Uterus (tissue), 2 donors: ENCODE results near the gene LUC7L2.

Source experiments
- POLR2A ChIP-seq, 2 donors: fragments of 450-650 bp; IDR thresholded peaks; one replicate each; pipeline ENCODE4 v1.6.1; 2016; ENCODE audit warnings: antibody characterized with exemption in 2 of 2, mild to moderate bottlenecking in 1 of 2, moderate library complexity in 1 of 2
- TF ChIP-seq, protein P1 (sequence below), 4 experiments: fragments of 200-600 bp in 2 of 4; fragments of 450-650 bp in 2 of 4; sonication (generic) in 2 of 4; IDR thresholded peaks; one replicate each; pipeline ENCODE4 v1.5.1; 2016 to 2019; ENCODE audit warnings: antibody characterized with exemption in 4 of 4, mild to moderate bottlenecking in 2 of 4, moderate library complexity in 1 of 4

DNA sequence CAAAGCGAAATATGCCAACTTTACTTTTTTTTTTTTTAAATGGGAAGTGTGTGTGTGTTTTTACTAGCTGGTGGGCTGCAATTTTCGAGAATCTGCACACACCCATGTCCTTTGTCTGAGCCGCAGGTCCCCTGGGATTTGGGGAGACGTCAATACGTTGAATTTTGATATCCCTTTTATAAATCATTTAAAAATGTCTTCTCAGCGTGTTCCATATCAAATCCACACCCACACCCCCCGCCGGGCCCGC is 19.0 kb upstream of the LUC7L2 start:
- TF ChIP-seq, protein P1, sequence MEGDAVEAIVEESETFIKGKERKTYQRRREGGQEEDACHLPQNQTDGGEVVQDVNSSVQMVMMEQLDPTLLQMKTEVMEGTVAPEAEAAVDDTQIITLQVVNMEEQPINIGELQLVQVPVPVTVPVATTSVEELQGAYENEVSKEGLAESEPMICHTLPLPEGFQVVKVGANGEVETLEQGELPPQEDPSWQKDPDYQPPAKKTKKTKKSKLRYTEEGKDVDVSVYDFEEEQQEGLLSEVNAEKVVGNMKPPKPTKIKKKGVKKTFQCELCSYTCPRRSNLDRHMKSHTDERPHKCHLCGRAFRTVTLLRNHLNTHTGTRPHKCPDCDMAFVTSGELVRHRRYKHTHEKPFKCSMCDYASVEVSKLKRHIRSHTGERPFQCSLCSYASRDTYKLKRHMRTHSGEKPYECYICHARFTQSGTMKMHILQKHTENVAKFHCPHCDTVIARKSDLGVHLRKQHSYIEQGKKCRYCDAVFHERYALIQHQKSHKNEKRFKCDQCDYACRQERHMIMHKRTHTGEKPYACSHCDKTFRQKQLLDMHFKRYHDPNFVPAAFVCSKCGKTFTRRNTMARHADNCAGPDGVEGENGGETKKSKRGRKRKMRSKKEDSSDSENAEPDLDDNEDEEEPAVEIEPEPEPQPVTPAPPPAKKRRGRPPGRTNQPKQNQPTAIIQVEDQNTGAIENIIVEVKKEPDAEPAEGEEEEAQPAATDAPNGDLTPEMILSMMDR (IDR thresholded peaks at IDR 0.05) = no peak
- TF ChIP-seq POLR2A (IDR thresholded peaks at IDR 0.05) = no peak
